ENCODE measurements around the gene MTFR1L. TPM values are rescaled to one million over a fixed set of nuclear protein-coding genes. Genes with fewer than 3 reads are reported as not detected.

The MTFR1L gene
- total RNA-seq, 1 donor from 2014 or later, result 76.8 TPM

- no peaks in the 10 kb centered on the region for H3K9me3 Mint-ChIP-seq (ENCODE audit: unreplicated experiment)
- TF ChIP-seq CTCF (IDR thresholded peaks at IDR 0.05), result no peak
- DNase-seq (ENCODE audit: extremely low spot score, unreplicated experiment), result no peak
- no peak overlapping the region for H3K27ac Mint-ChIP-seq (ENCODE audit: unreplicated experiment)
- H3K36me3 Mint-ChIP-seq (ENCODE audit: unreplicated experiment), result peaks cover 30% of the 10 kb centered on the region
- H3K4me3 Mint-ChIP-seq (ENCODE audit: unreplicated experiment), result no peak overlapping the region
- H3K27me3 Mint-ChIP-seq (ENCODE audit: unreplicated experiment), result no peaks in the 10 kb centered on the region
- H3K4me1 Mint-ChIP-seq (ENCODE audit: unreplicated experiment), result peaks cover 22% of the 10 kb centered on the region
Observed at GRCh38 chr1:25779388-25779787, 40.4 kb upstream of the MTFR1L start.

DNA sequence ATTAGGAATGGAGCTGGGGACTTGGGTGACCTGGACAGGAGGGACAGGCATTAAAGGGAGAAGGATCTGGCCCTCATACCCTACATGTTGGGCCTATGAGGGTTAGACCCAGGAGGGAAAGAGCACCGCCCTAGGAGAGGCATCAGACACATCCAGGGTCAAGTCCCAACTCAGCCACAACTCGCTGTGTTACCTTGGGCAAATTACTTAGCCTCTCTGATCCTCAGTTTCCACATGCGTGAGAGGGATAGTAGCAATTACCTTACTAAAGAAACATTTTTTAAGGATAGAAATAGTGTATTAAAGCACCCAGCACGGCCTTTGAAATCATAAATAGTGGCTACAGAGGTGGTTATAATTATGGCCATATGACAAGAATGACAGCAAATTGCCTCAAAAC, 39.9 kb upstream of the MTFR1L start:
- Mint-ChIP-seq H3K9me3 (ENCODE audit: unreplicated experiment) (no peaks in the 10 kb centered on the region), H3K4me3 (ENCODE audit: unreplicated experiment) (no peak overlapping the region), H3K4me1 (ENCODE audit: unreplicated experiment) (peaks cover 27% of the 10 kb centered on the region), H3K27me3 (ENCODE audit: unreplicated experiment) (no peaks in the 10 kb centered on the region), H3K27ac (ENCODE audit: unreplicated experiment) (no peak overlapping the region), H3K36me3 (ENCODE audit: unreplicated experiment) (peaks cover 34% of the 10 kb centered on the region)
- no peak for DNase-seq (ENCODE audit: extremely low spot score, unreplicated experiment)
- TF ChIP-seq CTCF (IDR thresholded peaks at IDR 0.05), result no peak

DNA sequence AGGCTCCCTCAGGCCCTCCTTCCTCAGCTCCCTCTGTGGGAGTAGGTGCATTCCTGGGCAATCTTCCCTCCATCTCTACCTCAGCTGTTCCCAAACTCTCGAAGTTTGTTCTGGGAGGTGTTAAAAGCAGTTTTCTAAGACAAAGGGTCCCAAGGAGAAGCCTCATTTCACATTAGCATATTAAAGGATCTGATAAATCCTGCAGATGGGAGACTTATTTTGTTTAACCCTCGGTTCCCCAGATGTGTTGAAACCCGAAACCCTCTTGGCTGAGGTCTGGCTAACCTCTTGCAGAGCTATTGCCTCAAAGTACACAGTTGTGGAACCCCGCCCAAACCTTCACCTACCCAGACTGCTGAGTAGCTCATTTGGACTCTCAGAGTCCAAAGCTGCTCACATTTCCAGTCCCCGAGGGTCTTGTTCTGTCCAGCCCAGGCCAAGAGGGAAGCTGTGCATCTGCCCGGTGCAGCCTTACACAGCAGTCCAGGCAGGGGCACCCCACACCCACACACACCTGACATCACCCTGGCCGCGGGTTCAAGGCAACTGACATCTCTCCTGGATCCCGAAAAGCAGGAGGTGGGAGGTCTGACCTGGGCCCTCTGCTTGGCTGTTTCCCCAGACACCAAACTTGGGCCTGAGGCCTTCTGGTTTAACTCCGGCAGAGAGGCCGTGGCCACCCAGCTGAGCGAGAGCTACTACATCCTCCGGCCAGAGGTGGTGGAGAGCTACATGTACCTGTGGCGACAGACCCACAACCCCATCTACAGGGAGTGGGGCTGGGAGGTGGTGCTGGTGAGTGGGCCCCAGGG, 39.2 kb upstream of the MTFR1L start:
- H3K9me3 Mint-ChIP-seq (ENCODE audit: unreplicated experiment), result no peaks in the 10 kb centered on the region
- no peak for TF ChIP-seq CTCF (IDR thresholded peaks at IDR 0.05)
- no peak overlapping the region for H3K4me3 Mint-ChIP-seq (ENCODE audit: unreplicated experiment)
- no peak overlapping the region for H3K27ac Mint-ChIP-seq (ENCODE audit: unreplicated experiment)
- peaks cover 28% of the 10 kb centered on the region for H3K36me3 Mint-ChIP-seq (ENCODE audit: unreplicated experiment)
- H3K27me3 Mint-ChIP-seq (ENCODE audit: unreplicated experiment), result no peaks in the 10 kb centered on the region
- H3K4me1 Mint-ChIP-seq (ENCODE audit: unreplicated experiment), result peaks cover 27% of the 10 kb centered on the region
- DNase-seq (ENCODE audit: extremely low spot score, unreplicated experiment), result no peak

GRCh38 chr1:25781130-25781433, 38.7 kb upstream of the MTFR1L start:
- TF ChIP-seq CTCF (IDR thresholded peaks at IDR 0.05), result no peak

GRCh38 chr1:25782608-25783201, 37.0 kb upstream of the MTFR1L start:
- no peak for DNase-seq (ENCODE audit: extremely low spot score, unreplicated experiment)
- Mint-ChIP-seq H3K9me3 (ENCODE audit: unreplicated experiment) (no peaks in the 10 kb centered on the region), H3K4me1 (ENCODE audit: unreplicated experiment) (peaks cover 45% of the 10 kb centered on the region), H3K27me3 (ENCODE audit: unreplicated experiment) (no peaks in the 10 kb centered on the region), H3K36me3 (ENCODE audit: unreplicated experiment) (peaks cover 26% of the 10 kb centered on the region), H3K27ac (ENCODE audit: unreplicated experiment) (no peak overlapping the region), H3K4me3 (ENCODE audit: unreplicated experiment) (no peak overlapping the region)
- no peak for TF ChIP-seq CTCF (IDR thresholded peaks at IDR 0.05)

More at GRCh38 chr1:25781130-25781433, 38.7 kb upstream of the MTFR1L start:
- Mint-ChIP-seq H3K4me1 (ENCODE audit: unreplicated experiment) (peaks cover 31% of the 10 kb centered on the region), H3K4me3 (ENCODE audit: unreplicated experiment) (no peak overlapping the region), H3K27ac (ENCODE audit: unreplicated experiment) (no peak overlapping the region), H3K9me3 (ENCODE audit: unreplicated experiment) (no peaks in the 10 kb centered on the region), H3K27me3 (ENCODE audit: unreplicated experiment) (no peaks in the 10 kb centered on the region), H3K36me3 (ENCODE audit: unreplicated experiment) (peaks cover 29% of the 10 kb centered on the region)
- no peak for DNase-seq (ENCODE audit: extremely low spot score, unreplicated experiment)

Data from osteocyte (in vitro differentiated cells).